Skeletal muscle tissue (tissue), 4 donors: ENCODE data around the gene MRPL24. TPM values are rescaled to one million over a fixed set of nuclear protein-coding genes. Genes with fewer than 3 reads are reported as not detected.

Experiments
- H3K27ac ChIP-seq: one replicate; pipeline ENCODE4 v1.7.0; 2013; ENCODE audit warnings: mild to moderate bottlenecking, low read depth, low read length, inconsistent platforms
- H3K27me3 ChIP-seq, 3 donors: one replicate each; pipeline ENCODE4 v1.7.0; 2013; ENCODE audit warnings: low read length in 3 of 3; ENCODE audit not compliant: control insufficient read depth in 3 of 3, insufficient read depth in 3 of 3
- H3K36me3 ChIP-seq, 3 donors: one replicate each; pipeline ENCODE4 v1.7.0; 2013; ENCODE audit warnings: low read length in 3 of 3; ENCODE audit not compliant: control insufficient read depth in 3 of 3, insufficient read depth in 3 of 3
- H3K4me1 ChIP-seq, 3 donors: one replicate each; pipeline ENCODE4 v1.7.0; 2013; ENCODE audit warnings: low read length in 3 of 3, mild to moderate bottlenecking in 3 of 3; ENCODE audit not compliant: control insufficient read depth in 3 of 3, insufficient read depth in 3 of 3
- H3K4me3 ChIP-seq, 3 donors: one replicate each; pipeline ENCODE4 v1.7.0; 2013; ENCODE audit warnings: low read length in 3 of 3
- H3K9ac ChIP-seq, 3 donors: one replicate each; pipeline ENCODE4 v1.7.0; 2013; ENCODE audit warnings: low read length in 3 of 3, mild to moderate bottlenecking in 3 of 3, moderate library complexity in 2 of 3, low read depth in 1 of 3
- H3K9me3 ChIP-seq, 3 donors: one replicate each; pipeline ENCODE4 v1.7.0; 2013; ENCODE audit warnings: low read length in 3 of 3; ENCODE audit not compliant: control insufficient read depth in 3 of 3
- total RNA-seq: library from RNA; depleted of rRNA; stranded (reverse); fragments of >200 nt; gene quantifications from one replicate; pipeline ENCODE4 v1.2.3, GENCODE V29; 2014
- donor health status: Osteomylitis.

The MRPL24 gene
- total RNA-seq, 1 donor from 2014 or later: 36.5 TPM

GRCh38 chr1:156745881-156746280, 5.0 kb upstream of the MRPL24 start:
- Histone ChIP-seq H3K4me1 (peaks cover 57 to 66% (median 60%) of the 10 kb centered on the region in 3 donors), H3K9me3 (no peaks in the 10 kb centered on the region), H3K9ac (peak overlapping the region in 2 of 3 donors; percentile 63 to 96), H3K27me3 (no peaks in the 10 kb centered on the region), H3K4me3 (peak overlapping the region; percentile 64 to 93 (median 89)), H3K36me3 (peaks cover 19 to 31% (median 22%) of the 10 kb centered on the region in 3 donors), H3K27ac (peak overlapping the region; percentile 100)

- Histone ChIP-seq H3K27ac (peak overlapping the region; percentile 100), H3K4me3 (no peak overlapping the region), H3K4me1 (peaks cover 56 to 65% (median 59%) of the 10 kb centered on the region in 3 donors), H3K9me3 (no peaks in the 10 kb centered on the region), H3K9ac (peak overlapping the region in 2 of 3 donors; percentile 43 to 96), H3K27me3 (no peaks in the 10 kb centered on the region), H3K36me3 (peaks cover 19 to 31% (median 22%) of the 10 kb centered on the region in 3 donors)
These were observed 4.0 kb upstream of the MRPL24 start for GRCh38 chr1:156744786-156745419.

- Histone ChIP-seq H3K4me1 (peaks cover 52 to 64% (median 55%) of the 10 kb centered on the region in 3 donors), H3K9ac (peak overlapping the region in 1 of 3 donors; percentile 43), H3K27me3 (no peaks in the 10 kb centered on the region), H3K36me3 (peaks cover 19 to 27% (median 22%) of the 10 kb centered on the region in 3 donors), H3K9me3 (no peaks in the 10 kb centered on the region), H3K27ac (no peak overlapping the region), H3K4me3 (no peak overlapping the region)
These were observed 3.5 kb upstream of the MRPL24 start for GRCh38 chr1:156744344-156744743.

DNA sequence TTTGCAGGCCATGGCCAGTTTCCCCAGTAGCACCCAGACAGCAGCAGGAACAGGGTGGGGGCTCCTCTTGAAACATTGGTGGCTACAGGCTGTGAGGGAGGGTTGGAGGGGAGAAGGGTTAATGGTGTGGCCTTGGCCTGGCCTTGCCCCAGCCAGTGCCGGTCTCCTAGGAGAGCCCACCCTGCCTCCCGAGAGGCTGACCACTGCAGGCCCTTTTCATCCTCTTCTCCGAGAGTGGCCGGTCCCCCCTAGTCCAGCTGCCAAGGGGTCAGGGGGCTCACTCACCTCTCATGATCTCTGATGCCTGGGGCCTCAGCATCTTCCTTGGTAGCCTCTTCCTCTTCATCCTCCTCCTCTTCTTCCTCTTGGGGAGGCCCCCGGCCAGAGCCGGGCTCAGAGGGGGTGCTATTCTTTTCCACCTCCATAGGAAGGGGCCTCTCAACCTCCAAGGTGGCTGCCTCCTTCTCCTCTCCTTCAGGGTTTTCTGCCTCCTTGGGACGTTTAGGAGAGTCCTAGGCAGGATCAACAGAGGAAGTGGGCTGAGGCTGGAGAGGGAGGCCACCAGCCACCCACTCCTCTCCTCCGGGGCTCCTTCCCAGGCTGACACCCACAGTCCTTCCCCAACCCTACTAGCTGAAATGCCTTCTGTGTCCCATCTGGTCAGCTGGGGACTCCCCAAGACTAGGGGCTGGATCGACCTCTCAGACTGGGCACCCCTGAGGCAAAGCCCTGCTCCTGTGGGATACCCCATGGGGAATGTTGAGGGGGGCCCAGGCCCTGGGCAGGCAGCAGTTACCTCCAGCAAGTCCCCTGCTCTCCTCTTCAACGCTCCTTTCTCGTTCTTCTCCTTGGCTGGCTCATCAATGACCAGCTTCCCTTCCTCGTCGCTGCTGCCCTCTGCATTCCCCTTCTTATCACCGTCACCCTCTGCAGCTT, 2.7 kb upstream of the MRPL24 start:
- H3K9me3 ChIP-seq: no peaks in the 10 kb centered on the region
- H3K4me3 ChIP-seq: no peak overlapping the region
- no peak overlapping the region for H3K9ac ChIP-seq
- peaks cover 45 to 60% (median 48%) of the 10 kb centered on the region in 3 donors for H3K4me1 ChIP-seq
- H3K27me3 ChIP-seq: no peaks in the 10 kb centered on the region
- H3K27ac ChIP-seq: no peak overlapping the region
- peaks cover 19 to 27% (median 22%) of the 10 kb centered on the region in 3 donors for H3K36me3 ChIP-seq

DNA sequence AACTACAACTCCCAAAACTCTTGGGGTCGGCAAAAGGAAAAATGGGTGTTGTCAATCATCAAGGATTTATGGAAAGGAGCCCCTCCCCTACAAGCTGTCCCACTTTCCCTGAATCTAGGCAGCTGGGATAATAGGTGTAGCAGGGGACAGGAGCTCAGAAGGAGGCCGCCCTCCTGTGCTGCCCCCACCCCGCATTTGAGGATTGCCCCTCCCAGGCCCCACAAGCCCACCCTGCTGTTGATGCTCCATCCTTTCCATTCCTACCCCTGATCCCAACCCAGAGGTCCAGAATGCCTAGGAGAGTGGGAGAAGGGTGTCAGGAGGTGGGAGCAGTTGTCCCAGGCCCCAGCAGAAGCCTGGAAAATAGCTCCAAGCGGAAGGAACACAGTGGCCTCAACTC, 1.9 kb upstream of the MRPL24 start:
- no peak overlapping the region for H3K9ac ChIP-seq
- no peaks in the 10 kb centered on the region for H3K9me3 ChIP-seq
- no peaks in the 10 kb centered on the region for H3K27me3 ChIP-seq
- peaks cover 26 to 30% (median 27%) of the 10 kb centered on the region in 3 donors for H3K36me3 ChIP-seq
- no peak overlapping the region for H3K27ac ChIP-seq
- peaks cover 36 to 52% (median 40%) of the 10 kb centered on the region in 3 donors for H3K4me1 ChIP-seq
- no peak overlapping the region for H3K4me3 ChIP-seq

DNA sequence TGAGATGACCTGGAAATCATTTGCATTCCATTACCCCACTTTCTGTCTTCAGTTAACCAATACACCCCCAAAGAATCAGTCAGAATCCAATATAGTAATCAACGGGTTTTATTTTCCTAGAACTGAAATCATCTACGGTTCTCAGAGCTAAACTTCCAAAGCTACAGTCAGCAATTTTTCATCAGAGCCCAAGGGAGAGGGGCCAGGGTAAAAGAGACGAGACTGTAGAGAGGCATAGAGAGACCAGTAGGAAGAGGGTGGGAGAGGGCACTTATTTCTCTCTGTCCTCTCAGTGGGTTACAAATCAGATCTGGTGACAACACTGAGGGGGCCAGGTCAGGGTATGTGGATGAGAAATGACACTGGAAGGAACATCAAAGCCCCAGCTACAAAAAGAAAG, 1.1 kb upstream of the MRPL24 start:
- H3K4me1 ChIP-seq: peaks cover 30 to 45% (median 34%) of the 10 kb centered on the region in 3 donors
- H3K36me3 ChIP-seq: peaks cover 32 to 38% (median 35%) of the 10 kb centered on the region in 3 donors
- H3K9ac ChIP-seq: no peak overlapping the region
- no peaks in the 10 kb centered on the region for H3K27me3 ChIP-seq
- H3K27ac ChIP-seq: peak overlapping the region; percentile 93
- H3K9me3 ChIP-seq: no peaks in the 10 kb centered on the region
- H3K4me3 ChIP-seq: peak overlapping the region in 2 of 3 donors; percentile 70 to 76

DNA sequence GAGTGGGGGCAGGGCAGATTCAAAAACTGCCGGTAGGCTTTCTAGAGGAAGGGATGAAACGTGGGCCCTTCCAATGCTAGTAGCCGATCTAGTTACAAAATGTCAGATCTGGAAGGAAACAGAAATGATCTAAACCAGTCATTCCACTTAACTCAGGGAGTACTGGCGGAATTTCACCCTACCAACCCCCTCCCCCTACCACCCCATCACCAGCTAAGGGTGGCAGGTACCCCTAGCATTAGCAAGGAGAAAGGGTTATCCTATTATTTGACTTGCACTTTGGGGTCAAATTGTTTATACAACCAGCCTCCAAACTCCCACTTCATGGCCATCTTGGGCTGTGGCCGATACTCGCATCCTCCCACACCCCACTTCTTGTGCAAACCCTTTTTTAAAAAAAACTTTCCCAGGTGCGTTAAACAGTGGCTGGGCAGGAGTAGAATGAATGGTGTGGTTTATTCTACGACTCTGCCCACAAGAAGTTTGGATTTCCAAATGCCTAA, 644 bp upstream of the MRPL24 start:
- peak overlapping the region; percentile 70 to 76 (median 76) for H3K4me3 ChIP-seq
- H3K27ac ChIP-seq: peak overlapping the region; percentile 93
- peaks cover 34 to 42% (median 36%) of the 10 kb centered on the region in 3 donors for H3K36me3 ChIP-seq
- peaks cover 28 to 41% (median 34%) of the 10 kb centered on the region in 3 donors for H3K4me1 ChIP-seq
- no peaks in the 10 kb centered on the region for H3K9me3 ChIP-seq
- no peaks in the 10 kb centered on the region for H3K27me3 ChIP-seq
- H3K9ac ChIP-seq: peak overlapping the region; percentile 64 to 86 (median 70)

- H3K4me1 ChIP-seq: peaks cover 16 to 29% (median 22%) of the 10 kb centered on the region in 3 donors
- peak overlapping the region; percentile 77 to 93 (median 81) for H3K9ac ChIP-seq
- H3K27me3 ChIP-seq: no peaks in the 10 kb centered on the region
- H3K4me3 ChIP-seq: peak overlapping the region; percentile 84 to 100 (median 95)
- H3K27ac ChIP-seq: peak overlapping the region; percentile 93
- no peaks in the 10 kb centered on the region for H3K9me3 ChIP-seq
- peaks cover 36 to 44% (median 42%) of the 10 kb centered on the region in 3 donors for H3K36me3 ChIP-seq
These were observed 599 bp downstream of the MRPL24 start for GRCh38 chr1:156740237-156740740.

GRCh38 chr1:156738916-156739315, 2.0 kb downstream of the MRPL24 start:
- Histone ChIP-seq H3K27ac (no peak overlapping the region), H3K9me3 (no peaks in the 10 kb centered on the region), H3K27me3 (no peaks in the 10 kb centered on the region), H3K9ac (no peak overlapping the region), H3K36me3 (peaks cover 36 to 39% (median 37%) of the 10 kb centered on the region in 3 donors), H3K4me3 (no peak overlapping the region), H3K4me1 (peaks cover 14 to 22% (median 15%) of the 10 kb centered on the region in 3 donors)
